Measurements from ENCODE around the gene ZNF468. TPM values are rescaled to one million over a fixed set of nuclear protein-coding genes. Genes with fewer than 3 reads are reported as not detected.
"Not testable (repeated sequence)": the region's sequence is repeated elsewhere in the genome, so short reads cannot be mapped to it uniquely, and the experiment has no call there.

The ZNF468 gene
- total RNA-seq (12.6 and 16.3 TPM in 2 replicates), polyA plus RNA-seq (6.3 and 7.0 TPM in 2 replicates), polyA minus RNA-seq (17.4 and 33.6 TPM in 2 replicates), Bru-seq, nascent RNA (percentile 47 among the genes with signal in this experiment), BruChase-seq, experiment 1, labeled RNA remaining after a 6-hour chase (percentile 55 among the genes with signal in this experiment), BruChase-seq, experiment 2, labeled RNA remaining after a 2-hour chase (percentile 63 among the genes with signal in this experiment)
- polyA plus RNA-seq (2011; cell fraction: cytosol; rRNA removed): 6.6 and 7.5 TPM in 2 replicates
- polyA plus RNA-seq (2011; cell fraction: nucleus; rRNA removed): 9.1 and 10.8 TPM in 2 replicates
- 8.2 and 8.8 TPM in 2 replicates for polyA plus RNA-seq (2012)
- 4.4 TPM for polyA minus RNA-seq (2011; cell fraction: cytosol; rRNA and poly(A)+ RNA removed)
- polyA minus RNA-seq (2011; cell fraction: nucleus; rRNA and poly(A)+ RNA removed): 7.7 and 12.6 TPM in 2 replicates
- long read RNA-seq, full-length matches to known transcripts: 8 of 19 reads
- long read RNA-seq, partial matches to known transcripts: 5 of 19 reads
- long read RNA-seq, other reads (novel, unspliced or antisense): 6 of 19 reads

DNA sequence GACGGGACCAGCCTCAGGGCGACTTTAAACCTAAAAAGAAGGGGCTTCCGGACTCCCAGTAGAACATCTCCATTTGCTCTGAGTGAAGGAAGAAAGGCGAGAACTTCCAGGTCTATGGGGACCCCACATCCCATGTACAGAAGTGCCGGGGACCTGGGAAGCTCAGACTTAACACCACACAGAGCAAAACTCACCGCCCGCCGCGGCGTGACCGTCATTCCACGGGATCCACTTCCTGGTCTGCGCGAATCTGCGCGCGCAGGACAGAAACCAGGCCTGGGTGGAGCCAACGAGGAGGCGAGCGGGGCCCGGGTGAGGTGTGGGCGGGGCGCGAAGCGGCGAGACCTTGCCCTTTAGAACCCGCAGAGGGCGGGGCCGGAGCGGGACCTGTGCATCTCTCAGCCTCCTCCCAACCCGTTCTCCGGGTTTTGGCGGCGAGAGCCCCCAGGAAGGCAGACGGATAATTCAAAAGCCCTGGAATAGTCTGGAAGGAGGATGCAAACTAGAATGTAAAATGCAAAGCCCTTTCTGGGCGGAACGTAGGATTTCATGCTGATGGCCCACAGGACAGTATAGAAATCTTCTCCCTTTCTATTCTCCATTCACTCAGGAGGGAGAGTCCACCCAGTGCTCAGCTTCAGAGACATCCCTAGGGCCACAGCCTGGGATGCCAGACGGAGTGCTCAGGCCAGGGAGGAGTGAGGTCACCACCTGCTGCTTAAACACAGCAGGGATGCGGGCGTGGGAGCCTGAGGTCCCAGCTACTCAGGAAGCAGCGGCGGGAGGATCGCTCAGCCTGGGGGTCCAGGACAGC is at the start of gene ZNF468:
Gene ZNF468 (minus strand): TSS at position 242 of the 814 bp plus-strand sequence. CDS start 3,347 bp downstream, outside the sequence.
- H3K4me1 ChIP-seq (ENCODE audit: control insufficient read depth, extremely low read depth, insufficient read depth, low read length); dilution Hi-C loops (cut with MboI; ENCODE audit: extremely low pct_ligation_motif_present, low sequenced_read_pairs); H3K9me1 ChIP-seq (replicated peaks; ENCODE audit: control insufficient read depth, extremely low read depth, insufficient read depth, low read length); H4K20me1 ChIP-seq (replicated peaks; ENCODE audit: control insufficient read depth, extremely low read depth, insufficient read depth, low read length); POLR2A ChIA-PET; H3K27me3 ChIP-seq (ENCODE audit: control insufficient read depth in 2 of 2, insufficient read depth in 2 of 2, low read length in 2 of 2); BruUV-seq (replicated peaks); H3K9me3 ChIP-seq (replicated peaks; ENCODE audit: control insufficient read depth, insufficient read depth, low read length); H3K36me3 ChIP-seq (ENCODE audit: control insufficient read depth in 2 of 2, extremely low read depth in 1 of 2, insufficient read depth in 2 of 2, low read length in 2 of 2); CTCF ChIA-PET; H3K79me2 ChIP-seq (ENCODE audit: control insufficient read depth, insufficient read depth, low read length): not testable (repeated sequence)
- peak within 1 kb of the TSS; percentile 53 to 90 (median 79) for H3K4me3 ChIP-seq (replicated peaks in 1 of 3; ENCODE audit: insufficient read depth in 1 of 3, low read depth in 1 of 3, low read length in 3 of 3)
- H3K9ac ChIP-seq (replicated peaks; ENCODE audit: extremely low read depth, insufficient read depth, low read length): peak within 1 kb of the TSS; percentile 67
- peak within 1 kb of the TSS; percentile 37 for H3K27ac ChIP-seq (ENCODE audit: insufficient read depth, low read depth, low read length)
- intact Hi-C loops (cut with micrococcal nuclease): loop anchor here (1.0 to 10.0 kb wide), 3 partner anchors 36 to 85 kb away; partner anchors contain the start of genes ZNF28 and ZNF888
- TF ChIP-seq POLR2AphosphoS5 (IDR thresholded peaks at IDR 0.05; ENCODE audit: insufficient read depth, low read depth, low read length) (peak; percentile 25), POLR2A (IDR thresholded peaks at IDR 0.05; ENCODE audit: low read depth, low read length) (peak; percentile 70)
- peak within 1 kb of the TSS; percentile 100 for H2AFZ ChIP-seq (ENCODE audit: low read depth, low read length)
- peak within 1 kb of the TSS; percentile 88 for H3K4me2 ChIP-seq (ENCODE audit: insufficient read depth, low read length)
- DNase-seq (ENCODE audit: low read depth, low spot score) (peak; percentile 59), FAIRE-seq (peak; percentile 98)

DNA sequence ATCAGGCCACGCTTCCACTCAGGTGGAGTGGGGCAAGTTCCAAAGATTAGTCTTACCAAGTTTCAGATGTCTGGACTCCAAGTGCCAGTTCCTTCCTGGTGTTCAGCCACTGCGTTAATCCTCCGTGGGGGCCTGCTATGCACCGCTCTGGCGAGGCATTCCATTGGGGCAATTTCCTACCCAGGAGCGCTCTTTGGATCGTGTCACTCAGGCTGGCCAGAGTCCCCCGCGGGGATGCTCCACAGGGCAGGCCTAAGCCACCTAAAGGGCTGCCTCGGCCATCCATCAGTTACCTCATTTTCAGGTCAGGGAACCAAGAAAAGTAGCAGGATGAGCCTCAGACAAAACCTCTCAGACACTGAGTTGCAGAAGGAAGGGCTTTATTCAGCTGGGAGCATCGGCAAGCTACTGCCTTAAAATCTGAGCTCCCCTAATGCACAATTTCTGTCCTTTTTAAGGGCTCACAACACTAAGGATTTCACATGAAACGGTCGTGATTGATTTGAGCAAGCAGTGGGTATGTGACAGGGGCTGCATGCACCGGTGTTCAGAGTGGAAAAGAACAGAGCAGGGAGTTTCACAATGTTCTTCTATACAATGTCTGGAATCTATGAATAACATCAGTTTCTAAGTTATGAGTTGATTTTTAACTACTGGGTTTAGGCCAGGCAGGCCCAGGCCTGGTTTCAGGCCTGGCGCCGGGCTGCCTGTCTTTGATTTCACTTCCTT is 46.8 kb upstream of the ZNF468 start:
- H3K4me1 ChIP-seq (ENCODE audit: control insufficient read depth, extremely low read depth, insufficient read depth, low read length); DNase-seq (ENCODE audit: low read depth, low spot score); BruUV-seq (replicated peaks); H3K79me2 ChIP-seq (ENCODE audit: control insufficient read depth, insufficient read depth, low read length); H4K20me1 ChIP-seq (replicated peaks; ENCODE audit: control insufficient read depth, extremely low read depth, insufficient read depth, low read length); H3K4me3 ChIP-seq (replicated peaks in 1 of 3; ENCODE audit: insufficient read depth in 1 of 3, low read depth in 1 of 3, low read length in 3 of 3); H3K9ac ChIP-seq (replicated peaks; ENCODE audit: extremely low read depth, insufficient read depth, low read length); H3K9me1 ChIP-seq (replicated peaks; ENCODE audit: control insufficient read depth, extremely low read depth, insufficient read depth, low read length); intact Hi-C loops (cut with micrococcal nuclease); H3K9me3 ChIP-seq (replicated peaks; ENCODE audit: control insufficient read depth, insufficient read depth, low read length); dilution Hi-C loops (cut with MboI; ENCODE audit: extremely low pct_ligation_motif_present, low sequenced_read_pairs); POLR2A ChIA-PET; H3K36me3 ChIP-seq (ENCODE audit: control insufficient read depth in 2 of 2, extremely low read depth in 1 of 2, insufficient read depth in 2 of 2, low read length in 2 of 2); H2AFZ ChIP-seq (ENCODE audit: low read depth, low read length); H3K27ac ChIP-seq (ENCODE audit: insufficient read depth, low read depth, low read length); H3K27me3 ChIP-seq (ENCODE audit: control insufficient read depth in 2 of 2, insufficient read depth in 2 of 2, low read length in 2 of 2); H3K4me2 ChIP-seq (ENCODE audit: insufficient read depth, low read length); CTCF ChIA-PET; FAIRE-seq: not testable (repeated sequence)

Data from endothelial cell of umbilical vein (primary cell).